HG02885 (cell line): ENCODE results near the gene ATP6V0C.
"Not testable (repeated sequence)": the region's sequence is repeated elsewhere in the genome, so short reads cannot be mapped to it uniquely, and the experiment has no call there.

Experiments
- ATAC-seq: cut with Tn5 transposase; IDR thresholded peaks from one replicate; pipeline ENCODE4 v1.9.1; 2021; ENCODE audit warnings: mild to moderate bottlenecking; ENCODE audit not compliant: unreplicated experiment, poor library complexity

Gene ATP6V0C

DNA sequence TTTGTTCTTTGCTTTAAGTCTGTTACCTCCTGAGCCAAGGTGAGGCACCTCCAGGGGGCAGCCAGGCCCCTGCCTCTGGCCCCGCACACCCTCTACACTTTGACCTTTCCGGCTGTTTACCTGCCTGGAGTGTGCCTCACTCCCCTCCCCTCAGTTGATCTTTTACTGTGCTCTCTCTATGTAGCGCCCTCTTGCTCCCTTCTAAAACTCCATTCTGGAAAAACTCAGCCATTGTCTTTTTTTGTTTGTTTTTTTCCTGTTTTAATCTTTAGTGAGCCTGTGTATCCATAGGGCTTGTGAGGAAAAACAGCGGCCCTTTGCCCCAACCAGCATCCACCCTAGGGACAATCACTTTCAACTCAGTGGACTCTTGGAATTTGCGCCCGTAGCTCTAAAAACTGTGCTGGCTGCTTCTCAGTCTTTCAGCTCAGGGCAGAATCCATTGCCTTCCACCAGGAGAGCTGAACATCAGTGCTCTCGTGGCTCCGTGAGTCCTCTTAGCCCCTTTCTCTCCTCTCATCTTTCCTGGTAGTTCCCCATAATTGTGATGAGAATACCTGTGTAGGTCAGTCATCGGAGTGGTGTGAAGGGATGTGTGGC is 10.7 kb downstream of the ATP6V0C start:
- ATAC-seq: no peak

DNA sequence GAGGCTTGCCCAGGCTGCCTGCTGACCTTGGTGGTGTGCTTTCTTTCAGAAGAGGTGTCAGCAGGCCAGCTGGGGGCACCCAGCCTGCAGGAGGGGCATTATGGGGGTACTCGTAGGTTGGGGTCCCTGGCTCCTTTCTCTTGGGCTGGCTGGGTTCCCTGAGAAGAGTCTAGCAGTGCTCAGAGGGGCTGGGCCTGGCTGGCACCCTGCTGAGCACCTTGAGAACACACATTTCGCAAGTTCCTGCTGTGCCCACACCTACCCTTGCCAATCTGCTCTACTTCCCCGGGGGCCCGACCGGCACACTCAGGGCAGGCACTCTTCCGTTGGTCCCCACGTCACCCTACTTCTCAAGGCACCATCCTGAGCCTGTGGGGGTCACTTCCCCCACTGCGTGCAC is 12.4 kb downstream of the ATP6V0C start:
- no peak for ATAC-seq

DNA sequence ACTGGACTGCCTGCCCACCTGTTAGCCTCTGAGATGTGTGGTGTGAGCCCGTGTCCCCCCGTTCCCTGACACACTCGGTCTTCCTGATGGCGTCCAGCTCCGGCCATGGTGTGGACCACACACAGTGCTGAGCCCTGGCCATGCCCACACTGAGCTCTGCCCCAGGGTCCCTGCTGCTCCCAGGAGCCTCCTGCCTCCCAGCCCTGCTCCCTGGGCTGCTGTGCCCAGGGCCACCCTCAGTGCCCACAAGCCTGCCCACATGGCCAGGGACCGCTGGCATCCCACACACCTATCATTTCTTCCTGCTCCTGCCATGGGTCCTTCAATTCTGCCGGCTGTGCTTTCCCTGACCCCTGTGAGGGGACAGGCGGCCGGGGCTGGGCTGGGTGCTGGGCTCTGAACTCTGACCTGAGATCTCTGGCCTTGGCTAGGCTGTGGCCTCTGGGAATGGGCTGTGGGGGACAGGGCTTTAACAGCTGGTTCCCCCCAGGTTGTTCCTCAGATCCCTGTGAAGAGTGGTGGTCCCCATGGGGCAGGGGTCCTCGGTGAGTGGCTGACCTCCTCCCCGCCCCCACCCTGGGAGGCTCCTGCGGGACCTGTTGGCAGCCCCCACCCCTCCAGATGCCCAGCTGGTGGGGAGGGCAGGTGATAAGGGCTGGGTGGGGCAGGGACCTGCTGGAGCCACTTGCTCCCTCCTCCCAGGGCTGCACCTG is 13.5 kb downstream of the ATP6V0C start:
- no peak for ATAC-seq

DNA sequence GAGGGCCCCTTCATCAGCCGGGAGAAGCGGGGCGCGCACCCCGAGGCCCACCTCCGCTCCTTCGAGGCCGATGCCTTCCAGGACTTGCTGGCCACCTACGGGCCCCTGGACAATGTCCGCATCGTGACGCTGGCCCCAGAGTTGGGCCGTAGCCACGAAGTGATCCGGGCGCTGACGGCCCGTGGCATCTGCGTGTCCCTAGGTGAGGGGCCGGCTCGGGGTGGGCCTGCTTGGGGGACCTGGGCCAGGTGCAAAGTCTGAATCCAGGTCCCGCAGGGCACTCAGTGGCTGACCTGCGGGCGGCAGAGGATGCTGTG is 14.0 kb downstream of the ATP6V0C start:
- no peak for ATAC-seq

DNA sequence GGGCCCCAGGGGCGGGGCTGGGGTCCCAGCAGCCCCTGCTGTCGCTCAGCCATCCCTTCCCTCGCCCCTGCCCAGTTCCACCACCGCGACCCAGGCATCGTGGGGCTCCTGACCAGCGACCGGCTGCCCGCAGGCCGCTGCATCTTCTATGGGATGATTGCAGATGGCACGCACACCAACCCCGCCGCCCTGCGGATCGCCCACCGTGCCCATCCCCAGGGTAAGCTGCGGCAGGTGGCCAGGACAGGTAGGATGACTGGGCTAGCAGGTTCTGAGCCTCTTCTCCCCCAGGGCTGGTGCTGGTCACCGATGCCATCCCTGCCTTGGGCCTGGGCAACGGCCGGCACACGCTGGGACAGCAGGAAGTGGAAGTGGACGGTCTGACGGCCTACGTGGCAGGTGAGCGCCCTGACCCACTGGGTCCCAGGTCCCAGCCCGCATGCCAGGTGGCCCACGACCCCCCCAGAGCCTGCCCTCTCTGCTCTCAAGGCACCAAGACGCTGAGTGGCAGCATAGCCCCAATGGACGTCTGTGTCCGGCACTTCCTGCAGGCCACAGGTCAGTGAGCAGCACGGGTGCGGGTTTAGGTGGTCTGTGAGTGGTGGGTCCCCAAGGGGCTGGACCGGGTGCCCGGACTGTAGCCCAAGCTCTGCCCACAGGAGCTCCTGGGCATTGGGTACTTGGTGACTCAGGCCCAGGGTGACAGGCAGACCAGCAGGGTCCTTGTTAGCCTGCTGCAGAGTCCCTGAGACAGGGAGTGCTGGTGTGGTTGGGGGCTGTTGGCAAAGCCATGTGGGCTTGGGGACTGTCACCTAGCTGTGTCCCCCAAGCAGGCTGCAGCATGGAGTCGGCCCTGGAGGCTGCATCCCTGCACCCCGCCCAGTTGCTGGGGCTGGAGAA is 14.7 kb downstream of the ATP6V0C start:
- ATAC-seq: no peak

DNA sequence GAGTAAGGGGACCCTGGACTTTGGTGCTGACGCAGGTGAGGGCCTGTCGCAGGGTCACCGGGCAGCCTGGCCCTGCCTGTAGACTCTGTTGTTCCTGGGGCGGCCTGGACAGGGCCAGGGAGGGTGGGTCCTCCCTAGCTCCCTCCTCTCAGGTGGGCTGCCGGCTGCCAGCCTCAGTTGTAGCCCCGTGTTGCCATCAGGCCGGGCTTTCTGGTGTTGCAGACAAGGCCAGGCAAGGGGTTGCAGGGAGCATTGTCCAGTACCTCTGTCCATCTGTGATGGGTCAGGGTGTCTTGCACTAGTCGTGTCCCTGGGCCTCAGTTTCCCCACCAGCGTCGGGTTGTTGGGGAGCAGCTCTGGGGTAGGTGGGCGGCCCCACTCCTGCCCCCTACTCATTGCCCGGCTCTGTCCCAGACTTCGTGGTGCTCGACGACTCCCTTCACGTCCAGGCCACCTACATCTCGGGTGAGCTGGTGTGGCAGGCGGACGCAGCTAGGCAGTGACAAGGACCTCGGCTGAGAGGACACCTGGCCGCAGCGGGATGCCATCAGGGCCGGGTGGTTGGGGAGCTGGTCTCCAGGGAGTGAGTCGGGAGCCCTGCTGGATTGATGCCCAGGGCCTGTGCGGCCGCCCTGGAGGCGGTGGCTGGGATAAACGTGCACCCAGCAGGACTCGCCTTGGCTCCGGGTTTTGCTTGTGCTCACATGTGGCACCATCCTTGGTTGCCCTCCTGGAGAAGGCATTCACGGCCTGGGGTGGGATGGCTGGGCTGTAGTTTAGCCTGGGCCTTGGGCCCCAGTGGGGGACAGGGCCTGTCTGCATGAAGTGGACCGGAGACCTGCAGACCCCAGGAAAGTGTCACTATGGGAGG is 15.5 kb downstream of the ATP6V0C start:
- ATAC-seq: no peak

DNA sequence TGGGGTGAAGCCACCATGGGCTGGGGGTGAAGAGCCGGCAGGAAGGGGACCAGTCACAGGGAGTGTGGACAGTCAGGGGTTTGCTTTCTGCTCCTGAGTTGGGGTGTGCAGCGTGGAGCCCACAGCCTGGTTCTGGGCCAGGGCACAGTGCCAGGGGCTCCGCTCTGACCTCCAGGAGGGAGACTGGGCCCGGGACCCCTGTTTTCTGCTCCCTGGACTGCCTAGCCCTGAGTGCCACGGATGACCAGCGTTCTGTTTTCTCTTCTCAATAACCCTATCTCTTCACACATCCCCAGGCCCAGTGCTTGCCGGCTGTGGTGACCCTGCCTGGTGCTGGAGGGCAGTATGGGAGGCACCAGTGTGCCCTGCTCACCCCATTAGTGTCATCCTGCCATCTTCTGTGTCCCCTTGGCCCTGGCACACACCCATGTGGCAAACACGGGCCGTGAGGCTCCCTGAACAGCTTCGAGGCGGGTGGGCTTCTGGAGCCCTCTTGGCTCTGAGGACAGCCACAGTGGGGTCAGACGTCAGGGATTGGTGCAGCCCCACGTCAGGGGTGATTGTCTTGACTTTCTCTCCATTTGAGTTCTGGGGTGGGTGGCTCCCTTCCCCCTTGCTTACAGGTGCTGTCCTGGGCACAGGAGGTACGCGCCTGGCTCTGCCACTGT is 16.3 kb downstream of the ATP6V0C start:
- ATAC-seq: no peak

DNA sequence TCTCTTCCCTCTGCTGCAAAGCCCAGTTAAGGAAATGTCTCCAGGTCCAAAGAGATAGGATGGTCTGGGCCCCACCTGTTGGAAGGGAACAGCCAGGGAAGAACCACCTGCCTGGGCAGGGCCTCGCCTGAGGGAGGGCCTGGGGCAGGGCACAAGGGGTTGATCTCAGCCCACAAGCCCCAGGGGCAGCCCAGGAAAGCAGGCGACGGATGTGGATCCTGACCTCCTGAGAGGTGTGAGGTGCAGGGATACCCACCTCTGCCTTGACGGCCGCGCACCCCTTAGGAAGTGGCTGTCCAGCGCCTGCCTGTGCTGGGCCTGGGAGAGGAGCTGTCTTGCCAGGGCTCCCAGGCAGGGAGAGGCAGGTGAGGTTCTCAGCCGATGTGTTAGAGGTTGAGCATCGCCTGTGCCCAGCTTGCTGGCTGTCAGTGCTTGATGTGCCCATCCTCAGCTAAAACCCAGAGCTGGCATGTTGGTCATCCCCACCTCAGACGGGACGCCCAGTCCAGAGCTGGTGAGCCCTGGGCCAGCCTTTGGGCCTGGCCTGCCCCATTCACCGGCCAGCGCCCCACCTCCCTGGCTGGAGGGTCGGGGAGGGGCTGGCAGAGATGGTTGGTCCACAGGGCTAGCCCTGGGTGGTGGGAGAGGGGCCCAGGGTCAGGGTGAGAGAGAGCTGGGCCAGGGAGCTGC is 17.0 kb downstream of the ATP6V0C start:
- ATAC-seq: no peak

DNA sequence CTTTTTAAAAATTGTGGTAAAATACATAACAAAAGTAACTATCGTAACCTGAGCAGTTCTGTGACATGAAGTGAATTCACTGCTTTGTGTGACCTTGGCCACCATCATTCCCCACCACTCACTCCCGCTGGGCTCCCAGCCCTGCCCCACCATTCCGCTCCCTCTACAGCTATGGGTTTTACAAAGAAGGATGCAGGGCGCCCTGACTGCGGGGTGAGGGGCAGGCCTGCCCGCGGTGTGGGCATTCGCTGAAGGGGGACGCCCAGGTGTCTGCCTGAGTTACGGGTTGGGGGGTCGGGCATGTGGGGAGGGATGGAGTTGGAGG is 17.6 kb downstream of the ATP6V0C start, which contains the start of gene CEMP1:
Gene CEMP1 (minus strand): TSS at position 38 of the 325 bp plus-strand sequence. CDS start 335 bp downstream, outside the sequence.
- no peak for ATAC-seq

DNA sequence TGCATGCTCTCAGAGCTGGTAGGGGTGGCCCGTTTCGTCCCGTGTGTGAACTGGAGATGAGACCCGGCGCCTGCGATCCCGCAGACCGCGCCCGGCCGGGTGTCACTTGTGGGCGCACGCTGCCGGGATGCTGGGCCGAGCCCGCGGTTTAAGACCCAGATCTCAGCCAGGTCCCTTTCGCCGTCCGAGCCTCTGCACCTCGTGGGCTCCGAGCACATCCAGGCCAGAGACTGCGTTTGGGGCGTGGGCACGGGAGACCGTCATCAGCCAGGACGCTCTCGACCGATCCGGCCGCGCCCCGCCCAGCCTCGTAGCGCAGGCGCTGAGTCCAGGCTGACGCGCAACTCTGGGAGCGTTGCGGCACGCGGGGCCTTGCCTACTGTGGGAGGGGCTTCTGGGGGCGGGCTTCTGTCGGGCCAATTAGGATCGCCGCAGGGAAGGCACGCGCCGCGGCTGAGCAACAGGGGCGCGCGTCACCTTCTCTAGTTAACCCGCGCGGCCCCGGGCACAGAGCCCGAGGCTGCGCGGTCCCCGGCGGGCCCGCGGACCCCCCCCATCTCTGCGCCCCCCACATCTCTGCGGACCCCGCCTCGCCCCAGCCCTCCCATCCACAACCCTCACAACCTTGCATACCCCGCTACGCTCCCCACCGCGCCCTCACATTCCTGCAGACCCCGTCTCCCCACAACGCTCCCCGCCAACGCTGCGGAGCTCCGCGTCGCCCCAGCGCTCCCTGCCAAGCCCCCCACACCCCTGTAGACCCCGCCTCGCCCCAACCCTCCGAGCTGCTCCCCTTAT is 18.1 kb downstream of the ATP6V0C start:
- ATAC-seq: peak; percentile 89

DNA sequence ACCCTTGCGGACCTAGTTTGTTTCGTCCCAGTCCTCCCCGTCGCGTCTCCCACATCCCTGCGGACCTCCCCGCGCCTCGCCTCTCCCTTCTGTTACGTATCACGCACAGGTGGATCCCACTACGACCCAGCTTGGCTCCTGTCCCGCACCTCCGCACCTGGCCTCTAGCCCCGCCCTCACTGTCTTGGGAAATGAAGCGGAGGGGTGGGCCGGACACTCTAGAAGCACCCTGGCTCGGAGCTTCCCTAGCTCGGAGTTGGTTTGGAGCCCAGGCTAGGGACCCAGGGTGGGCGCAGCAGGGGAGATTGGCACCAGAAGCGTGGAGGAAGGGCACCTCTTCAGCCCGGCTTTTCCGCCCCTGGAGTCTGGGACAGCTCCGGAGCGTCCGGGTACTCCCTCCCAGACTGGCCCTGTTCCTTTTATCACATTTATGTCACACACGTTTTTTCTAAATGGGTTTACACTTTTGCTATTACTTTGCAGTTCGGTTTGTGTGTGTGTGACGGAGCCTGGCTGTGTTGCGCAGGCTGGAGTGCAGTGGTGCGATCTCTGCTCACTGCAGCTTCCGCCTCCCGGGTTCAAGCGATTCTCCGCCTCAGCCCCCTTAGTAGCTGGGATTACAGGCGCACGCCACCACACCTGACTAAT is 18.9 kb downstream of the ATP6V0C start:
- ATAC-seq: no peak

DNA sequence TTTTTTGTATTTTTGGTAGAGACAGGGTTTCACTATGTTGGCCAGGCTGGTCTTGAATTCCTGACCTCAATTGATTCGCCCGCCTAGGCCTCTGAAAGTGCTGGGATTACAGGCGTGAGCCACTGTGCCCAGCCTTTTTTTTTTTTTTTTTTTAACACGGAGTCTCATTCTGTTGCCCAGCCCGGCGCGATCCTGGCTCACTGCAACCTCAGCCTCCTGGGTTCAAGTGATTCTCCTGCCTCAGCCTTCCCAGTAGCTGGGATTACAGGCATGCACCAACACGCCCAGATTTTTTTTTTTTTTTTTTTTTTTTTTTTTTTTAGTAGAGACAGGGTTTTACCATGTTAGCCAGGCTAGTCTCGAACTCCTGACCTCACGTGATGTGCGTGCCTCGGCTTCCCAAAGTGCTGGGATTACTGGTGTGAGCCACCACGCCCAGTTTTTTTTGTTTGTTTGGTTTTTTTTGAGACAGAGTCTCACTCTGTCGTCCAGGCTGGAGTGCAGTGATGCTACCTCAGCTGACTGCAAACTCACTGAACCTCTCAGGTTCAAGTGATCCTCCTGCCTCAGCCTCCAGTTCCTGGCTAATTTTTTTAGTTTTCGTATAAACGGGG is 19.5 kb downstream of the ATP6V0C start:
- ATAC-seq: not testable (repeated sequence)

DNA sequence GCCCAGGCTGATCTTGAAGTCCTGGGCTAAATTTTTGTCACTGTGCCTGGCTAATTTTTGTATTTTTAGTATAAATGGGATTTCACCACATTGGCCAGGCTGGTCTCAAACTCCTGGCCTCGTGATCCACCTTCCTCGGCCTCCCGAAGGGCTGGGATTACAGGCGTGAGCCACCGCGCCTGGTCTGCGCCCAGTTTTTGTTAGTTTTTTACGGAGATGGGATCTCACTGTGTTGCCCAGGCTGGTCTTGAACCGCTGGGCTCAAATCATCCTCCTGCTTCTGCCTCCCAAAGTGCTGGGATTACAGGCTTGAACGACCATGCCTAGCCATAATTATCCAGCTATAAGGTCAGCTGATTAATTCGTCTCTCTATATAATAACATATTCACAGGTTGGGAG is 20.2 kb downstream of the ATP6V0C start:
- no peak for ATAC-seq

DNA sequence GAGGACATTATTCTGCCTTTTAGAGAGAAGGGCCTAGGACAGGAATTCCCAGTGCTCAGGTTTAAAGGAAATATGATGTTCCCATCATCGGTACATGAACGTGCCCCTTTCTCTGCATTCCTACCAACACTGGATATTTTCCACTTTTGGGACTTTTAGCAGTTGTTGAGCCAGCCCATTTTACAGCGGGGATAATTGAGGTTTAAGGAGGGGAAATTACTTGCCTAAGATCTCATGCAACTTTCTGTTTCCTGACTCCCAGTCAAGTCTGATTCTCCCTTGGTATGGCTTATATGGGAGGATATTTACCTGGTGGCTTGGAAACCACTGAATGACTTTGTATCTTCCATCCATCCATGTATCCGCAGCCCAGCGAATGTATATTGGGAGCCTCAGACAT is 20.6 kb downstream of the ATP6V0C start:
- not testable (repeated sequence) for ATAC-seq

DNA sequence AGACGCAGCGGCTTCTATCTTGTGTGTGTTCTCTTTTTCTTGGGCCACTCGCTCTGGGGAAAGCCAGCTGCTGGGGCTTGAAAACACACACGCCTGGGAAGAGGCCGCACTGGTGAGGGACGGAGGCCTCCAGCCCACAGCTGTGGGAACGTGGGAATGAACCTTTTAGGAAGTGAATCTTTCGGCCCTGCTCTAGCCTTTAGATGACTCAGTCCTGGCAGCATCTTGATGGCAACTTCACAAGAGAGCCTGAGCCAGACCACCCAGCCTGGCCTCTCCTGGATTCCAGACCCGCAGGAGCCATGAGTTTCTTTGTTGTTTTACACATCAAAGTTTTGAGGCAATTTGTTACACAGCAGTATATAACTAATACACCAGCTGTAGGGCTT is 21.9 kb downstream of the ATP6V0C start:
- ATAC-seq: no peak

DNA sequence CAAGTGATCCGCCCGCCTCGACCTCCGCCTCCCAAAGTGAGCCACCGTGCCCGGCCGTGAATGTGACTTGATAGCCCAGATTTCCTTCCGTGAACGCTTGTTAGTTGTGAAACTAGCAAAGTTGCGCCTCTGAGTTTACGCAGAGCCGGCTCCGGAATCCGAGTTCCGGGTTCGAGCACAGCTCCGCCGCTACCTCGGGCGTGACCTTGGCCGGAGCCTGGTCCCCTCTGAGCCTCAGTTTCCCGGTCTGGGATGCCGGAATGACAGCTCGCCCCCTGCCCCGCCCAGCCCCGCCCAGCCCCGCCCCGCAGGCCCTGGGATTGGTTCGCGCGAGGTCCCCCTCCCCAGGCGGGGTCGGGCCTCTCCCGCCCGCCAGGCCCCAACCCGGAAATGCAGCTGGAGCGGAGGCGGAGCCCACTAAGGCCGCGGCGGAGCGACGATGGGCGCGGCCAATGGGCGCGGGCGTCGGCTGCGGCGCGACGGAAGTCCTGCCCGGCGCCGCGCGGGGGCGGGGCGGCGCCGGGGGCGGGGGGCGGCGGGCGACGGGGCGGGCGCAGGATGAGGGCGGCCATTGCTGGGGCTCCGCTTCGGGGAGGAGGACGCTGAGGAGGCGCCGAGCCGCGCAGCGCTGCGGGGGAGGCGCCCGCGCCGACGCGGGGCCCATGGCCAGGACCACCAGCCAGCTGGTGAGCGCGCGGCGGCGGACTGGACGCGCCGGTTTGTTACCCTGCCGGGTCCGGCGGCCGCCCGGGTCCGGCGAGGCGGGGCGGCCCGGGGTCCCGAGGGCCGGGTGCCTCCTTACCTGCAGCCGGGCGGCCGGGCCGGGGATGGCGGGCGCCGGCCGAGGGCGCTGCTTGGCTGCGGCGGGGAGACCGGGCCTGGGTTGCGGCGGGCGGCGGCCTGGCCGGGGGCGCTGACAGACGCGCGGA is 24.0 kb downstream of the ATP6V0C start, which contains the start of gene PDPK1:
Gene PDPK1 (plus strand): TSS at position 571 of the 929 bp plus-strand sequence. CDS start 92 bp downstream, at position 663.
- peak; percentile 86 for ATAC-seq
